Hindlimb muscle (tissue), 1 donor: ENCODE data around the gene PRR14. TPM values are rescaled to one million over a fixed set of nuclear protein-coding genes. Genes with fewer than 3 reads are reported as not detected.
"Not testable (repeated sequence)": the region's sequence is repeated elsewhere in the genome, so short reads cannot be mapped to it uniquely, and the experiment has no call there.

Source experiments
- DNase-seq: peaks from one replicate; pipeline ENCODE4 v3.0.0-alpha.2; 2013
- polyA plus RNA-seq: library from polyadenylated mRNA; unstranded; fragments of 120-200 nt; gene quantifications from one replicate; pipeline ENCODE4 v1.2.1, GENCODE V29; 2013; ENCODE audit not compliant: insufficient read length

Gene PRR14
- polyA plus RNA-seq, 1 donor: 19.8 TPM

DNA sequence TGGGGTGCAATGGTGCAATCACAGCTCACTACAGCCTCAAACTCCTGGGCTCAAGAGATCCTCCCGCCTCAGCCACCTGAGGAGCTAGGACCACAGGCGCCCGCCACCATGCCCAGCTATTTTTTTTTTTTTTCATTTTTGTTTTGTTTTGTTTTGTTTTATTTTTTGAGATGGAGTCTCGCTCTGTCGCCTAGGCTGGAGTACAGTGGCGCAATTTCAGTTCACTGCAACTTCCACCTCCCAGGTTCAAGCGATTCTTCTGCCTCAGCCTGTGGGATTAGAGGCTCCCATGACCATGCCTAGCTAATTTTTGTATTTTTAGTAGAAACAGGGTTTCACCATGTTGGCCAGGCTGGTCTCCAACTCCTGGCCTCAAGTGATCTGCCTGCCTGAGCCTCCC is 18.3 kb upstream of the PRR14 start:
- DNase-seq: not testable (repeated sequence)

DNA sequence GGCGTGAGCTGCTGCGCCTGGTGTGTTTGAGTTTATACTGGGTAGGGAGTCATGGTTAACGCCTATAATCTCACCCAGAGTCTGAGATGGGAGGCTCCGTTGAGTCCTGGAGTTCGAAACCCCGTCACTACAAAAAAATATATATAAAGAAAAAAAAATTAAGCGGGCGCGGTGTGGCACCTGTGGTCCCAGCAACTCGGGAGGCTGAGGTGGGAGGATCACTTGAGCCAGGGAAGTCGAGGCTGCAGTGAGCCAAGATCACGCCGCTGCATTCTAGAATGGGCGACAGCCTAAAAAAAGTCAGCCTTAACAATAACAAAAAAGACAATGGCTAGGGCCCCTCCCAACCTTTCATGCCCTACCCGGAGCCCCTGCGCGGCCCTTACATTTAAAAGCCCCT is 17.2 kb upstream of the PRR14 start:
- no peak for DNase-seq

DNA sequence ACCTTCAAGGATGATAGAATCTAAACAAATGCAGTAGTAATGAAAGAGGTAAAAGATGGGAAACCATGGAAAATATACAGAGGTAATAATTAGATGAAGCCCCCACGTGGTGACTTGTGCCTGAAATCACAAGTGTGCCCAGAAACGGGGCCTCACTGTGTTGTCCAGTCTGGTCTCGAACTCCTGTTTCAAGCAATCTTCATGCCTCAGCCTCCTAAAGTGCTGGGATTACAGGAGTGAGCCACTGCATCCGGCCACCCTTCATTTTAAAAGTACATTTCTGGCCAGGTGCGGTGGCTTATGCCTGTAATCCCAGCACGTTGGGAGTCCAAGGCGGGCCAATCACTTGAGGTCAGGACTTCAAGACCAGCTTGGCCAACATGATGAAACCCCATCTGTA is 14.2 kb upstream of the PRR14 start:
- DNase-seq: no peak

DNA sequence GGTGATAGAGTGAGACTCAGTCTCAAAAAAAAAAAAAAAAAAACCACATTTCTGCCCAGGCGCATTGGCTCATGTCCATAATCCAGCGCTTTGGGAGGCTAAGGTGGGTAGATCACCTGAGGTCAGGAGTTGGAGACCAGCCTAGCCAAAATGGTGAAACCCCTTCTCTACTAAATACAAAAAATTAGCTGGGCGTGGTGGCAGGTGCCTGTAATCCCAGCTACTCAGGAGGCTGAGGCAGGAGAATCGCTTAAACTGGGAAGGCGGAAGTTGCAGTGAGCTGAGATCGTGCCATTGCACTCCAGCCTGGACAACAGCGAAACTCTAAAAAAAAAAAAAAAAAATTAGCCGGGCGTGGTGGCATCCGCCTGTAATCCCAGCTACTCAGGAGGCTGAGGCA is 13.6 kb upstream of the PRR14 start:
- DNase-seq: not testable (repeated sequence)

DNA sequence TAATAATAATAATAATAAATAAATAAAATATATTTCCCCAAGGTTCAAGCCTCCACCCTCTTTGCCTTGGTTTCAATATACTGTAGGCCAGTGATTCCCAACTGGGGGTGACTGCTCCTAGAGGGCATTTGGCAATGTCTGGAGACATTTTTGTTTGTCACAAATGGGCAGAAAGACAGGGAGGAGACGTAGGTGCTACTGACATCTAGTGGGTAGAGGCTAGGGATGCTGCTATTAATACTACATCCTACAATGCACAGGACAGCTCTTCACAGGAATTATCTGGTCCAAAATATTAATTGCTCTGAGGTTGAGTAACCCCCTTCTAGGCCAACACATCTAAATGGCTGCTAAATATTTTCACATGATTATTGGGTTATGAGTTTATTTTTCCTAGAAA is 12.8 kb upstream of the PRR14 start:
- DNase-seq: no peak

DNA sequence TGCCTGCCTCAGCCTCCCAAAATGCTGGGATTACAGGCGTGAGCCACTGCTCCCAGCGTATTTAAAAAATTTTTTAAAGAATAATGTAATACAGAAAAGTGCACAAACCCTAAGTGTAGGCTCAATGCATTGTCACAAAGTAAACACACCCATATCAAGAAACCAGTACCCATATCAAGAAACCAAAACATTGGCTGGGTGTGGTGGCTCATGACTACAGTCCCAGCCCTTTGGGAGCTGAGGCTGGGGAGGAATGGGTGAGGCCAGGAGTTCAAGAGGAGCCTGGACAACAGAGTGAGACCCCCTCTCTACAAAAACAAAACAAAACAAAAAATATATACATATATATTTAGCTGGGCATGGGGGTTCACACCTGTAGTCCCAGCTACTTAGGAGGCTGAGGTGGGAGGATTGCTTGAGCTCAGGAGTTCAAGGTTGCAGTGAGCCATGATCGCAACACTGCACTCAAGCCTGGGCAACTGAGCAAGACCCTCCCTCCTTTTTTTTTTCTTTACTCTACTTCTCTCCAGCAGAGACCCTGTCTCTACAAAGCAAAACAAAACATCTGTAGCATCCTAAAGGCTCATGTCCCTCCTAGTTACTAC is 9.3 kb upstream of the PRR14 start:
- no peak for DNase-seq

DNA sequence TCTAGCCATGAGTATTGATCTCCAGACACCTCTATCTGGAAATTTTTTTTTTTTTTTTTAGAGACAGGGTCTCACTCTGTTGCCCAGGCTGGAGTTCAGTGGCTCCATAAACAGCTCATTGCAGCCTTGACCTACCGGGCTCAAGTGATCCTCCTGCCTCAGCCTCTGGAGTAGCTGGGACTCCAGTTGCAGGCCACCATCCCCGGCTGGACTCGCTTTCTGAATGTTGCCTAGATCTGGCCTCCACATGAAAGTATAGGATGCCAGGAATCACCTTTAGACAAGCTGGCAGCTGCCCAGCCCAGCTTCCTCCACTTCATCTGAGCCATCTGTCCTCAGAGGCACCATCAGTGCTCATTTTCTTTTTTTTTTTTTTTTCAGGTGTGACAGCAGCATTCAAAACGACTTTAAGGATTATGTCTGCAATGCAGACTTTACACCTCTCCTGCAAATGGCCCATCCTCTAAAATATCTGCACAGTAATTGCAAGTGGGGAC is 6.4 kb upstream of the PRR14 start:
- no peak for DNase-seq

DNA sequence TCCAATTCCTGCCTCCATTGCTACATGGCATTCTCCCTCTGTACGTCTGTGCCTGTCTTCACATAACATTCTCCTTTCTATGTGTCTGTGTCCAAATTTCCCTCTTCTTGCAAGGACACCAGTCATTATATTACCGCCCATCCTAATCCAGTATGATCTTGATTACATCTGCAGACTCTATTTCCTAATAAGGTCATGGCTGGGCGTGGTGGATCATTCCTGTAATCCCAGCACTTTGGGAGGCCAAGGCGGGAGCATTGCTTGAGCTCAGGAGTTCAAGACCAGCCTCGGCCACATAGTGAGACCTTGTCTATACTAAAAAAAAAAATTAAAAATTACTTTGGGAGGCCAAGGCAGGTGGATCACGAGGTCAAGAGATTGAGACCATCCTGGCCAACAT is 5.0 kb upstream of the PRR14 start:
- no peak for DNase-seq

DNA sequence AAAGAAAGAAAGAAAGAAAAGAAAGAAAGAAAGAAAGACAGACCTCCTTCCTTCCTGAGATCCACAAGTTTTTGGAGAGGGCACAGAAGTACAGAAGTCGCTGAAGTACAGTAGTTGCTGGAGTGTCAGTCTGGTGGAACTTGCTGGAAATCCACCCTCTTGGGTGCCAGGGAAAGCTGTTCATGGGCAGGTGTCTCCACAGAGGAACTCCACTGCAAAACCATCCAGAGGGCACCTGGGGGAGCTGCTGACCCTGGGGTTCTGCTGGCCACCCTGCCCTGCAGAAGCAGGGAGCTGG is 3.5 kb upstream of the PRR14 start:
- DNase-seq: no peak

DNA sequence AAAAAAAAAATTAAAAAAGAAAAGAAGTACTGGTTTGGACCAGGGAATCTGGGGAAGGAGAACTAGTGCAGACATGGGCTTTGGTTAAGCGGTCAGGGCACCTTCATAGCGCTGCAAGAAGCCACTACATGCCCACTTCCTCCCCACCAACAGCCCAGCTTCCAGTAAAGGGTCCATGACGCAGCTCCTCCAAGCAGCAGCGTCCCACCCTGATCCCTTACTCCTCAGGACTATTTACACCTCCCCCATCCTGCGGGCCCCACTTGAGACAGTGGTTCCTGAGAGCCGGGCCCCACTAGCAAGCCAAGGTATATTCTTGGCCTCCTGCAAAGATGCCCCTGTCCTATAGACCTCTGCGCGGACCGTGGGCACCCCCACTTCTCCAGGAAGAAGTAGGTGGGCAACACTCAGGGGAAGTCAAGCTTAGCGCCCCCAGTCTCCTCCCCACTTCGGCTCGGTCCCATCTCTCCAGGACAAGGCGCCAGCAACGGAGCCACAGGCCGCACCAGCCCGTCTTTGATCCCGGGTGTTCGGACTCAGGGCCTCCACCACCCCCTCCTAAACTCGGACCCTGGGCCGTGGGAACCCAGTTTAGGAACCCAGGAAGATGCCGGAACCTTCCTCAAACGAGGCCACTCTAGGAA is 913 bp upstream of the PRR14 start:
- no peak for DNase-seq

DNA sequence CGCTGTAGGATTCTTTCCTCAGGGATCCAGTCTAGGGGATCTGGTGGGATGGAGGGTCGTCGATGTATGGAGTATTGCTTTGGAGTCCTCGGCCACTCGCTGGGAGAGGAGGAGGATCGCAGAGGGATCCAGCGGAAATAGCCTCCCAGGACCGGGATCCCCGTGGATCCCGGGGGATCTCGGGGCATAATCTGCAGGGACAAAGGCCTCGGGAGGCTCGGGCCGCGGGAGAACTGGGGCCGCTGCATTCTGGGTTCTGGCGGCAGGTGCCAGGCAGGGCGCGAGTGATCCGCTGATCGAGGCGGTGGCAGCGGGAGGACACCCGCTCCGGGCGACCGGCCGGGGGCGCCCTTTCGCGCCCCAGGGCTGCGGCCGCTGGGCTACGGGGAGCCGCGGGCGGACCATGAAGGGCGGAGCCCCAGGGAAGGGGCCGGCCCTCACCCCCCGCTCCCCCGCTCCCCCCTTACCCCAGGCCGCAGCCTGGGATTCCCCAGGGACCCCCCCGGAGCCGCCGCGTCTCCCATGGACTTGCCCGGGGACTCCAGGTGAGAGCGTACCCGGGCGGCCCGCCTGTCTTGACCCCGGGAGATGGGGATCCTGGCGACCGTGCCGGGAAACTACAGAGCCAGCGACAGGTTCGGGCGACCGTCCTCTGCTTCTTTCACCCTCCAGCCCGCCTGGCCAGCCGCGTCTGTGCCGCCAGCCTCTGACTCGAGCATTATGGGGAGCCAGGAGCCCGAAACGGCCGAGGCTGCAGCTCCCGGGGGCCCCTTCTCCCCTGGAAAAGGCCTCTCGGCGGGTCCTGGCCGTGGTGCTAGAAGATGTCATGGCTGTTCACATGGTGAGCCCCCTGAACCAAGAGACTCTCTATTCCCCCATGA is 604 bp downstream of the PRR14 start:
- peak; percentile 45 for DNase-seq

DNA sequence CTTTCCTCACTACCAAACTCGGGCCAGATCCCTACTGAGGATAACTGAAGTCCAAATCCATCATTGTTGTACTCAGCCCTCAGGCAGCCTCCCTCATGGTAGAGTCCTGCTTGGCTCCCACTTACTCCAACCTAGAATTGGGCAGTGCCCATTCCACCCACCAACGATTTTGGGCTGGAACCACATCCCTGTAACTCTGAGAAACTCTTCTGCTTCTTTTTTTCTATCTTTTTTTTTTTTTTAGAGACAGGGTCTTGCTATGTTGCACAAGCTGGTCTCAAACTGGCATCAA is 1.2 kb downstream of the PRR14 start:
- DNase-seq: no peak

DNA sequence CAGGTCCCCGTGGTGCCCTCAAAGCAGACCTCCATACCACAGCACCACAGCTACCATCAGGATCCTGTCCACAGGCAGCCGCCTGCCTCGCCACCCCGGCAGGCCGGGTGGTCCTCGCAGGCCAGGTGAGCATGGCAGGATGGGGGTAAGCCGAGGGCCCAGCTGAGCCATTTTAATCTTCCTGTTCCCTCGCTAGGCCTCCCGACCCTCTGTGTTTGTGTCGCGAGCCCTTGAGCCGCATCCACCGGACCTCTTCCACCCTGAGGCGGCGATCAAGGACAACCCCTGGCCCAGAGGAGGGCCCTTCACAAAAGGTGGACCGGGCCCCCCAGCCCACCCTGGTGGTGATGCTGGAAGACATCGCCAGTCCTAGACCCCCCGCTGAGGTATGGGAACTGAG is 2.0 kb downstream of the PRR14 start:
- DNase-seq: no peak

DNA sequence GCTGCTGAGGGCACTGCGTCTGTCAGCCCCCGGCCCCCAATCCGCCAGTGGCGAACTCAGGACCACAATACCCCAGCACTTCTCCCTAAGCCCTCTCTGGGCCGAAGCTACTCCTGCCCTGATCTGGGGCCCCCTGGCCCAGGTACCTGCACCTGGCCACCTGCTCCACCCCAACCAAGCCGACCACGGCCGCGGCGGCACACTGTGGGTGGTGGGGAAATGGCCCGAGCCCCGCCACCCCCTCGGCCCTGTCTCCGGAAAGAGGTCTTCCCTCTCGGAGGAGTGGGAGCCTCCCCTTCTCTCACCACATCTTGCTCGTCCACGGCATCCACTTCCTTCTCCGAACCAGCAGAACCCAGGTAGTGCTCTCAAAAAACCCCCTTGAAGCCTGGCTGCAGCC is 4.1 kb downstream of the PRR14 start:
- no peak for DNase-seq

DNA sequence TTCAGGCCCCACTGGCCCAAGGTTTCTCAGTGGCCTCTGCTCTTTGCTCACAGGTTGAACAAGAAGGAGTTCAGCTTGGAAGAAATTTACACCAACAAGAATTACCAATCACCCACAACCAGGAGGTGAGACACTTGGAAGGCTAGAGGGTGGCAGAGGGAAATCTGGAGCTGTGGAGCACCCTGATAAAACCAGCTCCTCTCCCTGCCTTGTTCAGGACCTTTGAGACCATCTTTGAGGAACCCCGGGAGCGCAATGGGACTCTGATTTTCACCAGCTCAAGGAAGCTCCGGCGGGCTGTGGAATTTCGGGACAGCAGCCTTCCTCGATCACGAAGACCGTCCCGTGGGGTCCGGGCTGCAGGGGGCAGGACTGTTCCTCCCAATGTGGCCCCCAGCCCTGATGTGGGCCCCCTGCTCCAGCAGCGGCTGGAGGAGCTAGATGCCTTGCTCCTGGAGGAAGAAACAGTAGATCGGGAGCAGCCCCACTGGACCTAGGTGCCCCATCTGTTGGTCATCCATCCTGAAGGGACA is 5.1 kb downstream of the PRR14 start:
- no peak for DNase-seq

DNA sequence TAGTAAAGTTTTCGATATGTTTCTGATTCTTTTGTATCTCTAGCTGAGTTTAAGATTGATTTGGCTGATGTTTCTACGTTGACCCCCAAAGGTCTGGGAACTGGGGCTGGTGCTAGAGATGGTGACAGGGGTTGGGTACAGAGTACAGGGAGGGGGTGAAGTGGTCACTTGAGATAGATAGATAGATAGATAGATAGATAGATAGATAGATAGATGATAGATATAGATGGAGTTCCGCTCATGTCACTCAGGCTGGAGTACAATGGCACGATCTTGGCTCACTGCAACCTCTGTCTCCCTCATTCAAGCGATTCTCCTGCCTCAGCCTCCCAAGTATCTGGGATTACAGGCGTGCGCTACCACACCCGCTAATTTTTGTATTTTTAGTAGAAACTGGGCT is 5.6 kb downstream of the PRR14 start:
- DNase-seq: no peak

DNA sequence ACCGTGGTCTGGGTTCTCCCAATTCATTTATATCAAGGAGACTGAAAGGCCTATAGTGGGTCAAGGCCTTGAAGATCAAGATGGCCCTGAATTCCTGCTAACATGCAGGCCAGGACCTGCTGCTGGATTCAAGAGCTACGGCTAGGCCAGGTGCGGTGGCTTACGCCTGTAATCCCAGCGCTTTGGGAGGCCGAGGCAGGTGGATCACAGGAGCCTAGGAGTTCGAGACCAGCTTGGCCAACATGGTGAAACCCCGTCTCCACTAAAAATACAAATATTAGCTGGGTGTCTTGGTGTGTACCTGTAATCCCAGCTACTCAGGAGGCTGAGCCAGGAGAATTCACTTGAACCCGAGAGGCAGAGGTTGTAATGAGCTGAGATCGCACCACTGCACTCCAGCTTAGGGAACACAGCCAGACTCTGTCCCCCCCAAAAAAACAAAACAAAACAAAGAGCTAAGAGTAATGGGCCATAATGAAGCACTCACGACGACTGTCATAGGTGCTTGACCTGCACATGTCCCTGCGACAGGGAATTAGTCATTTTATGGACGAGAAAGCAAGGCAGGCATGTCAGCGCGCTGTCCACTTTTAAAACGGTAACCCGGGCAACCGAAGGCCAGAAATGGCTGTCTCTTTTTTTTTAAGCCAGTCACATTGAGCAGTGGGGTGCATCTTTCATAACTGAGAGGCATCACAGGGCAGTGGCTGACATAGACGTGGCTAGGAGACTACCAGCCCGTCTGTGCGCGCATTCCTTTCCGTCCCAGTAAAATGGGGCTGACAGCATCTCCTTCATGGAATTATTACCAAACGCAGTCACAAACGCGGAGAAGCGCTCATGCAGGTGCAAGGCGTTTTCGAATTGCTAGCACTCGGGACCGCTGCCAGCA is 6.5 kb downstream of the PRR14 start:
- no peak for DNase-seq

DNA sequence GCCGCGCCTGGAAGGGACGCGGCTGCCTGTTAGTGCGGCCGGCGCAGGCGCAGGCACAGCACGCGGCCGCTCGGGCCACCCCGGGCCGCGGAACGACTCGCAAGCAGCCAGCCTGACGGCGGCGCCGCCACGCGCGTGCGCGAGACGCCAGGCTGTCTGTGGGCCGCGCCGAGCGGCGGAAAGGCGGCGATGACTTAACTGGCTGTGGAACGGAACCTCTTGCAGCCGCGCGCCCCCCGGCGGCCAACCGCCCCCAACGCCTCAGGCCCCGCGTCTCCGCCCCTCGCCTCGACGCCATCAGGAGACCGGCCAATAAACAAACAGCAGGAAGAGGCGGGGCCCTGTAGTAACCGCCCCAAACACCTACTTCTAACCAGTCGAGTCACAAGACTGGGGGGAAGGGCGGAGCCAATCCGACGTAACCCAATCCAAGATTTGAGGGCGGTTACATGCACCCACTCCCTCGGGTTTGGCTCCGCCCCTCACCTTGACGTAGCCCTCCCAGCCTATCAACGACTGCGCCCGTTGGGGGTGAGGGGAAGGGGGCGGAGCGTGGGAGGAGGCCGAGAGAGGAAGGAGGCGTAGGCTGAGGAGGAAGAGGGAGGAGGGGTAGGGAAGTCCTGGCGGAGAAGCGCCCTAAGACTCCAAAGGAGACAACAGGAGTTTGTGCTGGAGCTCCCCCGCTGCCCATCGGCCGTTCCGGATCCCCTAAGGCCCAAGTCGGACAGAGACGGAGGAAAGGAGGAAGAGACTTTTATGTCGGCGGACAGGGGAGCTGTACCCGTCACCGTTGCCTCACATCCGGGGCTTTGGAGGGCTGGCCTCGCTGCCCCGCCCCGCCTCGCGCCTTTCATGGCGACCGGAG is 7.3 kb downstream of the PRR14 start, which contains the start of gene FBRS:
TSS of gene FBRS (plus strand) at position 566 of the 865 bp plus-strand sequence. CDS start 1,088 bp downstream, outside the sequence.
- DNase-seq: peak; percentile 100

DNA sequence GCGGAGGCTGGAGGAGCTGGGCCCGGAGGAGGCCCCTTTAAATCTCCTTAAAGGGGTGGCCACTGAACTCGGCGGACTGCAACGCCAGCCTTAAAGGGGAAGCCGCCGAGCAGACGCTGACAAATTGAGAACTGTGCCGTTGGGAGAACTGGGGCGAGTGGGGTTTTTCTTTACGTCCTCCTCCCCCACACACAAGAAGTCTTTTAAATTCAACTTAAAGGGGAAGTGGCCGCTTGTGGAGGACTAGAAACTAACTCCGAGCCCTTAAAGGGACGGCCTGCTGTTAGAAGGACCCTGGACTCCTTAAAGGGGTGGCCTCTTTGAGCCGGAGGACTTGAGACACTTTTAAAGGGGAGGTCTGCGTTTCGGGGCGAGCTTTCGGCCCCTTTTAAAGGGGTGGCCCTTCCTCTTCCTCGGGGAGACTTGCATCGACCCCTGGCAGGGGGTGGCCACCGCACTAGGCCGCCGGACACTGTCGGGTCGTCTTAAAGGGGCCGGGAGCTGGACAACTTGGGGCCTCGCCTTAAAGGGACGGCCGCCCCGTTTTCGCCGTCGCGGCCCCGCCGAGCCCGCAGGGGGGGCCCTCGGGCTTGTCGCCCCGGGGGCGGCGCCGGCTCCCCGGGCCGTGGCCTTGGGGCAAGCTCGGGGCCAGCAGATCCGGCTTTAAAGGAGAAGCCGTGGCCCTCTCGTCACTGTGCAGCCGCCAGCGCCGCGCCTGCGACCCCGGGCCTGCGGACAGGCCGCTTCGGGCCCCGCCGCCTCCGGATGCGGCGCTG is 8.2 kb downstream of the PRR14 start:
- peak; percentile 91 for DNase-seq

DNA sequence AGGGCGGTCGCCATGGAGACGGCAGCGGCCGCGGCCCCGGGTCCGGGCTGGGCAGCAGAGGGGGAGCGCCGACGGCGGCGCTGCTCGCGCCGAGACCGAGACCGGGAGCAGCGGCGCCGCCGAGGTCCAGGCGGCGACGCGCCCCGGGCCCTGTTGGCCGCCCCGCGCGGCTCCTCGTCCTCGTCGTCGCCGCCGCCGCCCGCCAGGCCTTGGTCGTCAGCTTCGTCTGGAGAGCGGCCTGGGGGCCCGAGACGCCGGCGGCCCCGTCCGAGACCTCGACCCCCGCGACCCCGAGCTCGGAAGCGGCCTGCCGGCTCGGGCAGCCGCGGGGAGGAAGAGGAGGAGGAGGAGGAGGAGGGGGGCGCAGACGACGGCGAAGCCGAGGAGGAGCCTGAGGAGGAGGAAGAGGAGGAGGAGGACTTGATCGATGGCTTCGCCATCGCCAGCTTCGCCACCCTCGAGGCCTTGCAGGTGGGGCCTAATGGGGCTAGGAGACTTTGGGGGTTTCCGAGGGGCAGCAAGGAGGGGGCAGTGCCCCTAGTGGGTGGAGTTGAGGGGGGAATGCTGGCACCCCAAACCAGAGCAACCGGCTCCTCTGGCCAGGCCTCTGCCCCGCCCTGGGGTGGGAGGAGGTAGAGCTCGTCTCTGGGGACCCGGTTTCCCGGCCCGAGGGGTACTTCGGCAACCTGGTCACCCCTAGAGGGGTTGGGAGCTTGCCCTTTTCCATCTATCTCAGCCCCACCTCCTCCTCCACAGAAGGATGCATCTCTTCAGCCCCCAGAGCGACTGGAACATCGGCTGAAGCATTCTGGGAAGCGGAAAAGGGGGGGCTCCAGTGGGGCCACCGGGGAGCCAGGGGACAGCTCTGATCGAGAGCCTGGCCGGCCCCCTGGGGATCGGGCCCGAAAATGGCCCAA is 9.0 kb downstream of the PRR14 start:
- no peak for DNase-seq
